ENCODE data around the gene CACNA1H. TPM values are rescaled to one million over a fixed set of nuclear protein-coding genes. Genes with fewer than 3 reads are reported as not detected.
"Not testable (repeated sequence)": the region's sequence is repeated elsewhere in the genome, so short reads cannot be mapped to it uniquely, and the experiment has no call there.

The CACNA1H gene
- total and polyA plus RNA-seq, 2 of the 4 experiments (the other 2 are of a cell fraction), result 1.6 to 5.8 TPM

GRCh38 chr16:1253701-1254364 lies 100.9 kb downstream of the CACNA1H start:
- H3K4me1 ChIP-seq (ENCODE audit: control insufficient read depth, insufficient read depth, low read length); H4K8ac ChIP-seq (ENCODE audit: low read depth in 2 of 2, low read length in 2 of 2); H3K9me1 ChIP-seq (ENCODE audit: insufficient read depth, low read length); H3K27ac ChIP-seq (ENCODE audit: insufficient read depth, low read length); POLR2A ChIA-PET (ENCODE audit: unreplicated experiment); CTCF ChIA-PET; H3K4me3 ChIP-seq (ENCODE audit: insufficient read depth, low read depth, low read length); H2BK5ac ChIP-seq (ENCODE audit: low read depth, low read length, poor library complexity, severe bottlenecking); H2AK5ac ChIP-seq (ENCODE audit: low read depth, low read length); H3K9ac ChIP-seq (ENCODE audit: low read depth, low read length); BruUV-seq (replicated peaks); H2BK20ac ChIP-seq (ENCODE audit: low read depth, low read length); H3K36me3 ChIP-seq (ENCODE audit: control insufficient read depth, insufficient read depth, low read length); H3K23ac ChIP-seq (ENCODE audit: low read depth, low read length); H3K27me3 ChIP-seq (ENCODE audit: control insufficient read depth, insufficient read depth, low read length); H4K20me1 ChIP-seq (ENCODE audit: insufficient read depth, low read length); H2AK9ac ChIP-seq (replicated peaks; ENCODE audit: low read depth, low read length, poor library complexity); H3K4me2 ChIP-seq (ENCODE audit: low read depth, low read length); H4K5ac ChIP-seq (ENCODE audit: low read depth, low read length); in situ Hi-C loops (cut with MboI; ENCODE audit: low sequenced_read_pairs); H2BK15ac ChIP-seq (ENCODE audit: low read depth, low read length); intact Hi-C loops (cut with micrococcal nuclease); H3K4ac ChIP-seq (ENCODE audit: low read depth, low read length); H3K56ac ChIP-seq (ENCODE audit: extremely low read depth, insufficient read depth, low read length); H3K14ac ChIP-seq (replicated peaks; ENCODE audit: low read depth, low read length); H2AFZ ChIP-seq (replicated peaks; ENCODE audit: low read length, poor library complexity); DNase-seq; H3K9me3 ChIP-seq (ENCODE audit: control insufficient read depth, insufficient read depth, low read length); H2BK120ac ChIP-seq (ENCODE audit: low read depth, low read length); H3K79me1 ChIP-seq (ENCODE audit: low read depth in 1 of 2, low read length in 2 of 2); H4K91ac ChIP-seq (ENCODE audit: insufficient read depth, low read depth, low read length); dilution Hi-C loops (cut with HindIII; ENCODE audit: low sequenced_read_pairs, unreplicated experiment); H3K18ac ChIP-seq (ENCODE audit: low read depth, low read length): not testable (repeated sequence)
- WGBS, 2 experiments (ENCODE audit: extremely low coverage in 2 of 2, insufficient read length in 1 of 2), result no CpG with 5 or more reads among the region's 47 CpGs
- peak; percentile 67 for ATAC-seq (ENCODE audit: low read depth)

GRCh38 chr16:1254821-1255220 lies 101.9 kb downstream of the CACNA1H start:
- not testable (repeated sequence) for H3K14ac ChIP-seq (replicated peaks; ENCODE audit: low read depth, low read length)

More at GRCh38 chr16:1254821-1255220, 101.9 kb downstream of the CACNA1H start:
- WGBS, 2 experiments (ENCODE audit: extremely low coverage in 2 of 2, insufficient read length in 1 of 2), result no CpG with 5 or more reads among the region's 3 CpGs
- peaks cover 12% of the 10 kb centered on the region for H3K27me3 ChIP-seq (ENCODE audit: control insufficient read depth, insufficient read depth, low read length)
- H3K4ac ChIP-seq (ENCODE audit: low read depth, low read length); in situ Hi-C loops (cut with MboI; ENCODE audit: low sequenced_read_pairs); H4K91ac ChIP-seq (ENCODE audit: insufficient read depth, low read depth, low read length); BruUV-seq (replicated peaks); H4K5ac ChIP-seq (ENCODE audit: low read depth, low read length); CTCF ChIA-PET; H3K4me2 ChIP-seq (ENCODE audit: low read depth, low read length); H3K36me3 ChIP-seq (ENCODE audit: control insufficient read depth, insufficient read depth, low read length); H2BK20ac ChIP-seq (ENCODE audit: low read depth, low read length); H3K56ac ChIP-seq (ENCODE audit: extremely low read depth, insufficient read depth, low read length); H3K9ac ChIP-seq (ENCODE audit: low read depth, low read length); DNase-seq; H3K4me1 ChIP-seq (ENCODE audit: control insufficient read depth, insufficient read depth, low read length); H3K23ac ChIP-seq (ENCODE audit: low read depth, low read length); ATAC-seq (ENCODE audit: low read depth); H3K4me3 ChIP-seq (ENCODE audit: insufficient read depth, low read depth, low read length); H2BK120ac ChIP-seq (ENCODE audit: low read depth, low read length); POLR2A ChIA-PET (ENCODE audit: unreplicated experiment); H3K27ac ChIP-seq (ENCODE audit: insufficient read depth, low read length); H2BK15ac ChIP-seq (ENCODE audit: low read depth, low read length); H3K18ac ChIP-seq (ENCODE audit: low read depth, low read length); H4K20me1 ChIP-seq (ENCODE audit: insufficient read depth, low read length); dilution Hi-C loops (cut with HindIII; ENCODE audit: low sequenced_read_pairs, unreplicated experiment); H2AFZ ChIP-seq (replicated peaks; ENCODE audit: low read length, poor library complexity); H4K8ac ChIP-seq (ENCODE audit: low read depth in 2 of 2, low read length in 2 of 2); H3K9me1 ChIP-seq (ENCODE audit: insufficient read depth, low read length); H2AK5ac ChIP-seq (ENCODE audit: low read depth, low read length); H2AK9ac ChIP-seq (replicated peaks; ENCODE audit: low read depth, low read length, poor library complexity); H3K9me3 ChIP-seq (ENCODE audit: control insufficient read depth, insufficient read depth, low read length); H2BK5ac ChIP-seq (ENCODE audit: low read depth, low read length, poor library complexity, severe bottlenecking); intact Hi-C loops (cut with micrococcal nuclease); H3K79me1 ChIP-seq (ENCODE audit: low read depth in 1 of 2, low read length in 2 of 2): not testable (repeated sequence)
